K562 (cell line): ENCODE data around the gene RMI1. TPM values are rescaled to one million over a fixed set of nuclear protein-coding genes. Genes with fewer than 3 reads are reported as not detected.

Source experiments
- ARID2 ChIP-seq: fragments of 450-650 bp; IDR thresholded peaks from 2 replicates; pipeline ENCODE4 v1.6.1; 2017; ENCODE audit warnings: antibody characterized with exemption, mild to moderate bottlenecking
- BMI1 ChIP-seq: fragments of 150-350 bp; IDR thresholded peaks from 2 replicates; pipeline ENCODE4 v1.6.1; 2014; ENCODE audit warnings: low read length
- CBFB ChIP-seq: sonication (generic); formaldehyde crosslinking; IDR thresholded peaks from 2 replicates; pipeline ENCODE4 v1.4.0; 2020; ENCODE audit warnings: mild to moderate bottlenecking, missing genetic modification reagents
- CCNT2 ChIP-seq: IDR thresholded peaks from 2 replicates; pipeline ENCODE4 v1.6.1; 2011; ENCODE audit warnings: borderline replicate concordance, low read depth, mild to moderate bottlenecking, moderate library complexity, mixed read lengths, low read length; ENCODE audit not compliant: insufficient read length; ENCODE audit errors: extremely low read depth
- CHAMP1 ChIP-seq: fragments of 450-650 bp; IDR thresholded peaks from 2 replicates; pipeline ENCODE4 v1.6.1; 2016; ENCODE audit warnings: mild to moderate bottlenecking
- ELF2 ChIP-seq: fragments of 250-450 bp; sonication (Bioruptor Pico); IDR thresholded peaks from 2 replicates; pipeline ENCODE4 v1.5.0; 2021; ENCODE audit warnings: mild to moderate bottlenecking
- ELK3 ChIP-seq: fragments of 450-650 bp; formaldehyde crosslinking; IDR thresholded peaks from 2 replicates; pipeline ENCODE4 v1.4.0; 2020; ENCODE audit warnings: mild to moderate bottlenecking
- FIP1L1 ChIP-seq: fragments of 200-400 bp; formaldehyde crosslinking; IDR thresholded peaks from 2 replicates; pipeline ENCODE4 v1.6.1; 2018; ENCODE audit warnings: mild to moderate bottlenecking, low read depth, low read length; ENCODE audit not compliant: poor library complexity, severe bottlenecking
- GTF2E2 ChIP-seq: fragments of 200-800 bp; sonication (Bioruptor generic); IDR thresholded peaks from 2 replicates; pipeline ENCODE4 v1.6.1; 2016; ENCODE audit warnings: missing genetic modification characterization, missing compliant biosample characterization
- HSF4 ChIP-seq: fragments of 250-450 bp; sonication (Bioruptor Pico); IDR thresholded peaks from 2 replicates; pipeline ENCODE4 v2.1.2; 2022; ENCODE audit warnings: mild to moderate bottlenecking, moderate library complexity, borderline replicate concordance
- KAT8 ChIP-seq: fragments of 450-650 bp; IDR thresholded peaks from 2 replicates; pipeline ENCODE4 v1.6.1; 2016; ENCODE audit warnings: low read depth, mild to moderate bottlenecking
- KDM2B ChIP-seq: fragments of 250-450 bp; sonication (Bioruptor Pico); IDR thresholded peaks from 2 replicates; pipeline ENCODE4 v1.8.0; 2021; ENCODE audit warnings: mild to moderate bottlenecking, moderate library complexity
- MED1 ChIP-seq: sonication (generic); formaldehyde crosslinking; IDR thresholded peaks from 2 replicates; pipeline ENCODE4 v1.8.1; 2023; ENCODE audit warnings: missing genetic modification reagents, borderline replicate concordance
- NFE2 ChIP-seq: IDR thresholded peaks from 2 replicates; pipeline ENCODE4 v1.6.1; 2014; ENCODE audit warnings: antibody characterized with exemption, low read depth
- NFIX ChIP-seq: fragments of 250-450 bp; sonication (Bioruptor Pico); IDR thresholded peaks from 2 replicates; pipeline ENCODE4 v1.4.0; 2020; ENCODE audit warnings: low read depth, mild to moderate bottlenecking, moderate library complexity
- PHF8 ChIP-seq: fragments of 200-600 bp; sonication (generic); IDR thresholded peaks from 2 replicates; pipeline ENCODE4 v1.6.1; 2012; ENCODE audit warnings: mixed run types, mild to moderate bottlenecking, inconsistent platforms, low read length, moderate library complexity, borderline replicate concordance
- RBFOX2 ChIP-seq: fragments of 200-400 bp; formaldehyde crosslinking; IDR thresholded peaks from 2 replicates; pipeline ENCODE4 v1.6.1; 2017; ENCODE audit warnings: low read depth, mild to moderate bottlenecking, low read length, moderate library complexity
- RUNX1 ChIP-seq: sonication (generic); IDR thresholded peaks from 2 replicates; pipeline ENCODE4 v1.6.1; 2016; ENCODE audit warnings: antibody characterized with exemption, low read depth
- SAP30 ChIP-seq: fragments of 200-600 bp; sonication (generic); IDR thresholded peaks from 2 replicates; pipeline ENCODE4 v1.6.1; 2012; ENCODE audit warnings: borderline replicate concordance, low read depth, mild to moderate bottlenecking, moderate library complexity, low read length, control low read depth, inconsistent platforms; ENCODE audit not compliant: insufficient read depth, poor library complexity, severe bottlenecking
- SP2 ChIP-seq: IDR thresholded peaks from 2 replicates; pipeline ENCODE4 v1.6.1; 2011; ENCODE audit warnings: mild to moderate bottlenecking, low read depth, low read length, moderate library complexity; ENCODE audit not compliant: poor library complexity, severe bottlenecking; ENCODE audit errors: extremely low read depth
- TFAP4 ChIP-seq: sonication (generic); formaldehyde crosslinking; IDR thresholded peaks from 2 replicates; pipeline ENCODE4 v1.8.0; 2022; ENCODE audit warnings: missing genetic modification reagents, mild to moderate bottlenecking, moderate library complexity, borderline replicate concordance
- ZBTB17 ChIP-seq: fragments of 450-650 bp; formaldehyde crosslinking; IDR thresholded peaks from 2 replicates; pipeline ENCODE4 v1.4.0; 2020; ENCODE audit warnings: mild to moderate bottlenecking
- ZNF444 ChIP-seq: fragments of 250-450 bp; sonication (Bioruptor Pico); IDR thresholded peaks from 2 replicates; pipeline ENCODE4 v1.4.0; 2020; ENCODE audit warnings: mild to moderate bottlenecking, moderate library complexity
- ZNF584 ChIP-seq: fragments of 200-800 bp; sonication (Bioruptor generic); IDR thresholded peaks from 2 replicates; pipeline ENCODE4 v1.6.1; 2016; ENCODE audit warnings: low read depth, mild to moderate bottlenecking, missing genetic modification characterization, missing compliant biosample characterization
- ZNF695 ChIP-seq: fragments of 450-650 bp; formaldehyde crosslinking; IDR thresholded peaks from 2 replicates; pipeline ENCODE4 v1.4.0; 2020; ENCODE audit warnings: mild to moderate bottlenecking, moderate library complexity
- ZNF696 ChIP-seq: fragments of 250-450 bp; sonication (Bioruptor Pico); conservative IDR thresholded peaks from 2 replicates; pipeline ENCODE4 v1.4.0; 2020; ENCODE audit warnings: mild to moderate bottlenecking, moderate library complexity
- polyA plus RNA-seq, 8 experiments: library from polyadenylated mRNA; depleted of rRNA in 4 of 8; stranded (reverse) in 5 of 8; unstranded in 3 of 8; fragments of >200 nt; fragmentation: Nextera tagmentation in 2 of 8; fragmentation: Illumina TruSeq in 1 of 8; extraction: Ambion mirVana in 2 of 8; extraction: Trizol in 1 of 8; gene quantifications; 2 replicates each; pipeline versions ENCODE4 v1.2.1 to v1.2.3, GENCODE V29; 2011 to 2014; ENCODE audit warnings: inconsistent platforms in 1 of 8, missing spikeins in 1 of 8
- total RNA-seq, 7 experiments: library from RNA; depleted of rRNA in 6 of 7; stranded (reverse); fragments of >200 nt in 6 of 7; fragmentation: Illumina TruSeq in 2 of 7; extraction: Trizol in 2 of 7; gene quantifications; 2 replicates each; pipeline versions ENCODE4 v1.2.1 to v1.2.3, GENCODE V29; 2011 to 2021; ENCODE audit warnings: low replicate concordance in 1 of 7

RMI1 gene
- total and polyA plus RNA-seq, 9 of the 15 experiments (the other 6 are each of a cell fraction or from before 2014, with no cell fraction given): 3.0 to 17.4 (median 10.6) TPM

GRCh38 chr9:83981126-83981871 is 694 bp downstream of the RMI1 start (continued):
- TF ChIP-seq ELK3 (no peak), FIP1L1 (no peak), RUNX1 (no peak), GTF2E2 (tag) (no peak), KDM2B (no peak), ZNF444 (CRISPR knock-in tag) (no peak), HSF4 (CRISPR knock-in tag) (no peak), NFIX (CRISPR knock-in tag) (no peak), CCNT2 (no peak), PHF8 (no peak), CHAMP1 (no peak), ARID2 (no peak), ZNF584 (no peak), ZNF696 (no peak), SP2 (no peak), RBFOX2 (no peak), MED1 (CRISPR knock-in tag) (no peak), KAT8 (no peak), CBFB (CRISPR knock-in tag) (no peak), TFAP4 (CRISPR knock-in tag) (no peak), ZNF695 (CRISPR knock-in tag) (no peak), NFE2 (peak; percentile 78), ZBTB17 (CRISPR knock-in tag) (no peak), BMI1 (no peak), ELF2 (CRISPR knock-in tag) (no peak), SAP30 (peak; percentile 41)
